ENCODE results near the gene ARFIP1. TPM values are rescaled to one million over a fixed set of nuclear protein-coding genes. Genes with fewer than 3 reads are reported as not detected.

The ARFIP1 gene
- total RNA-seq, 1 experiment from 2014 or later = 32.7 TPM

- CTCF ChIA-PET = no interaction called here
- no peak for TF ChIP-seq POLR2AphosphoS5 (IDR thresholded peaks at IDR 0.05; ENCODE audit: low read depth, low read length)
- no peak for TF ChIP-seq POLR2A (IDR thresholded peaks at IDR 0.05; ENCODE audit: borderline replicate concordance, extremely low read depth, insufficient read depth, insufficient read length)
- TF ChIP-seq TCF7L2 (IDR thresholded peaks at IDR 0.05; ENCODE audit: borderline replicate concordance, extremely low read depth, insufficient read depth, insufficient read length) = no peak
- TF ChIP-seq REST (IDR thresholded peaks at IDR 0.05; ENCODE audit: low read depth) = no peak
- no peak for TF ChIP-seq YY1 (IDR thresholded peaks at IDR 0.05; ENCODE audit: extremely low read depth, insufficient replicate concordance, low read depth, low read length)
- TF ChIP-seq SRF (IDR thresholded peaks at IDR 0.05; ENCODE audit: low read depth) = no peak
- TF ChIP-seq ZFX (IDR thresholded peaks at IDR 0.05) = no peak
- TF ChIP-seq CBX3 (IDR thresholded peaks at IDR 0.05; ENCODE audit: low read depth) = no peak
- no peak for TF ChIP-seq SP1 (IDR thresholded peaks at IDR 0.05; ENCODE audit: low read depth)
- TF ChIP-seq ATF3 (IDR thresholded peaks at IDR 0.05) = no peak
- TF ChIP-seq RAD21 (IDR thresholded peaks at IDR 0.05; ENCODE audit: low read depth) = no peak
- no peak for TF ChIP-seq ZBTB33 (IDR thresholded peaks at IDR 0.05; ENCODE audit: extremely low read depth, insufficient replicate concordance, low read length)
- no peak for TF ChIP-seq FOSL1 (IDR thresholded peaks at IDR 0.05; ENCODE audit: low read depth)
- no peak for TF ChIP-seq MAX (IDR thresholded peaks at IDR 0.05)
- no peak for TF ChIP-seq EZH2phosphoT487 (IDR thresholded peaks at IDR 0.05; ENCODE audit: borderline replicate concordance)
- no peak for TF ChIP-seq ELF1 (IDR thresholded peaks at IDR 0.05; ENCODE audit: borderline replicate concordance, low read depth)
- H3K9ac ChIP-seq (ENCODE audit: low read length) = no peak overlapping the region
- DNase-seq (ENCODE audit: low read depth, low spot score) (no peak), ATAC-seq (no peak)
- no peaks in the 10 kb centered on the region for H3K27me3 ChIP-seq (ENCODE audit: insufficient read depth, low read length)
- RAD21 ChIA-PET (ENCODE audit: low non-redundant PET in 1 of 2, low total read pairs in 2 of 2, uncharacterized antibody in 2 of 2, unreplicated experiment in 2 of 2) = no interaction called here
- peaks cover 2 to 5% of the 10 kb centered on the region in 2 experiments; a peak in 3 of 4 replicates for H3K4me1 ChIP-seq (ENCODE audit: control insufficient read depth in 1 of 2, insufficient read depth in 2 of 2, low read length in 2 of 2)
- no peaks in the 10 kb centered on the region for H3K79me2 ChIP-seq (ENCODE audit: insufficient read depth, low read length)
- BruUV-seq (replicated peaks) = no TSS peak
- intact Hi-C loops (cut with micrococcal nuclease) = no loop called here
- no peaks in the 10 kb centered on the region for H3K9me3 ChIP-seq (ENCODE audit: control insufficient read depth in 1 of 2, insufficient read depth in 1 of 2, low read depth in 1 of 2, low read length in 2 of 2)
- no peak overlapping the region for H3K27ac ChIP-seq (ENCODE audit: low read depth, low read length)
- H3K4me2 ChIP-seq (ENCODE audit: low read length) = no peak overlapping the region
- H3K36me3 ChIP-seq (ENCODE audit: control insufficient read depth in 1 of 2, insufficient read depth in 2 of 2, low read length in 2 of 2) = no peaks in the 10 kb centered on the region
- no peaks in the 10 kb centered on the region for H3K9me2 ChIP-seq (ENCODE audit: insufficient read depth)
- H2AFZ ChIP-seq (ENCODE audit: low read depth, low read length, poor library complexity, severe bottlenecking) = no peak overlapping the region
- no peaks in the 10 kb centered on the region for H4K20me1 ChIP-seq (ENCODE audit: insufficient read depth)
- POLR2A ChIA-PET = no interaction called here
- no peak overlapping the region for H3K4me3 ChIP-seq (replicated peaks in 1 of 2; ENCODE audit: low read depth in 1 of 2, low read length in 2 of 2)
Observed at GRCh38 chr4:152929888-152930287, 150.1 kb downstream of the ARFIP1 start.
